ENCODE measurements around the gene TMEM184C.
A peak's percentile ranks its signal among the peaks of the same experiment; 100 is the strongest.

The TMEM184C gene

GRCh38 chr4:147617173-147617840, at the start of gene TMEM184C:
TSS of gene TMEM184C (plus strand) at chr4:147617397. CDS start at chr4:147617957, 560 bp downstream.
- peak; percentile 99 for DNase-seq (ENCODE audit: low spot score)

GRCh38 chr4:147570616-147571015, 46.6 kb upstream of the TMEM184C start:
- DNase-seq (ENCODE audit: low spot score) = no peak

GRCh38 chr4:147571036-147571770, 46.0 kb upstream of the TMEM184C start:
- DNase-seq (ENCODE audit: low spot score) = no peak

GRCh38 chr4:147576084-147576483, 41.1 kb upstream of the TMEM184C start:
- DNase-seq (ENCODE audit: low spot score) = no peak

GRCh38 chr4:147578051-147578476, 39.1 kb upstream of the TMEM184C start:
- no peak for DNase-seq (ENCODE audit: low spot score)

GRCh38 chr4:147578593-147578992, 38.6 kb upstream of the TMEM184C start:
- no peak for DNase-seq (ENCODE audit: low spot score)

- no peak for DNase-seq (ENCODE audit: low spot score)
These were observed 36.8 kb upstream of the TMEM184C start for GRCh38 chr4:147580396-147580795.

- DNase-seq (ENCODE audit: low spot score) = no peak
These were observed 35.4 kb upstream of the TMEM184C start for GRCh38 chr4:147581606-147582350.

- no peak for DNase-seq (ENCODE audit: low spot score)
These were observed 34.7 kb upstream of the TMEM184C start for GRCh38 chr4:147582386-147583060.

- no peak for DNase-seq (ENCODE audit: low spot score)
These were observed 33.3 kb upstream of the TMEM184C start for GRCh38 chr4:147583876-147584275.

GRCh38 chr4:147586032-147586431, 31.2 kb upstream of the TMEM184C start:
- no peak for DNase-seq (ENCODE audit: low spot score)

GRCh38 chr4:147586637-147587036, 30.6 kb upstream of the TMEM184C start:
- no peak for DNase-seq (ENCODE audit: low spot score)

GRCh38 chr4:147587041-147587440, 30.2 kb upstream of the TMEM184C start:
- no peak for DNase-seq (ENCODE audit: low spot score)

- no peak for DNase-seq (ENCODE audit: low spot score)
These were observed 27.6 kb upstream of the TMEM184C start for GRCh38 chr4:147589586-147589985.

- DNase-seq (ENCODE audit: low spot score) = peak; percentile 32
These were observed 26.8 kb upstream of the TMEM184C start for GRCh38 chr4:147590249-147590920.

GRCh38 chr4:147591106-147591505, 26.1 kb upstream of the TMEM184C start:
- DNase-seq (ENCODE audit: low spot score) = no peak

GRCh38 chr4:147594107-147594506, 23.1 kb upstream of the TMEM184C start:
- DNase-seq (ENCODE audit: low spot score) = no peak

- DNase-seq (ENCODE audit: low spot score) = no peak
These were observed 22.6 kb upstream of the TMEM184C start for GRCh38 chr4:147594578-147594977.

GRCh38 chr4:147596377-147596776, 20.8 kb upstream of the TMEM184C start:
- no peak for DNase-seq (ENCODE audit: low spot score)

GRCh38 chr4:147596981-147597380, 20.2 kb upstream of the TMEM184C start:
- DNase-seq (ENCODE audit: low spot score) = no peak

GRCh38 chr4:147597561-147597960, 19.6 kb upstream of the TMEM184C start:
- no peak for DNase-seq (ENCODE audit: low spot score)

- DNase-seq (ENCODE audit: low spot score) = no peak
These were observed 18.0 kb upstream of the TMEM184C start for GRCh38 chr4:147599206-147599605.

All from CD4-positive, alpha-beta T cell treated with Interleukin-2 at 100 ng/mL for 4 hours (primary cell).